ENCODE measurements around the gene ADGRB2.

Gene ADGRB2

DNA sequence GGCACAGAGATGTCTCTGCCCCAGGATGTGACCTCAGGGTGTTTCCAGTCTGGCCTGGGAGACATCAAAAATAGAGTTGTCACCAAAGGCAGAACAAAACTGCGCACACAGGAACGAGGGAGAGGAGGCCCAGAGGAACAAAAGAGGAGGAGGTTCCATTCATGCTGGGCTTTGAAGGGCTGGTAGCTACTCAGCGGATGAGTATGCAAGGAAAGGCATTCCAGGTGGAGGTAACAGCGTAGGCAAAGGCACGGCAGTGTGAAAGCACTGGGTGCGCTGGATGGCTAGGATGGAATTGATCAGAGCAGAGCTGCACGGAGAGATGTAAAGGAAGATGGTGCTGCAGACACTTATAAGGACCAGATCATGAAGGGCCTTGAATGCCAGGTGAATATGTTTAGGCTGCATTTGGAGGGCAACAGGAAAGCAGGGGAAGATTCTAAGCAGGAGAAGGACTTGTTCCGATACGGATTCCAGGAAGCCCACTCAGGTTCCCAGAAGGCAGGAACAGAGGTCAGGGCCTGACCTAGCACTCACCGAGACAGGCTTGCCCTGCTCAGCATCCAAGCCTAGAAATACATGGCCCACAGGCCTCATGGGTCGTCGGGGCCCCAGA, 66.7 kb downstream of the ADGRB2 start:
- no peak for DNase-seq (ENCODE audit: low read depth)
- TF ChIP-seq, protein P1, sequence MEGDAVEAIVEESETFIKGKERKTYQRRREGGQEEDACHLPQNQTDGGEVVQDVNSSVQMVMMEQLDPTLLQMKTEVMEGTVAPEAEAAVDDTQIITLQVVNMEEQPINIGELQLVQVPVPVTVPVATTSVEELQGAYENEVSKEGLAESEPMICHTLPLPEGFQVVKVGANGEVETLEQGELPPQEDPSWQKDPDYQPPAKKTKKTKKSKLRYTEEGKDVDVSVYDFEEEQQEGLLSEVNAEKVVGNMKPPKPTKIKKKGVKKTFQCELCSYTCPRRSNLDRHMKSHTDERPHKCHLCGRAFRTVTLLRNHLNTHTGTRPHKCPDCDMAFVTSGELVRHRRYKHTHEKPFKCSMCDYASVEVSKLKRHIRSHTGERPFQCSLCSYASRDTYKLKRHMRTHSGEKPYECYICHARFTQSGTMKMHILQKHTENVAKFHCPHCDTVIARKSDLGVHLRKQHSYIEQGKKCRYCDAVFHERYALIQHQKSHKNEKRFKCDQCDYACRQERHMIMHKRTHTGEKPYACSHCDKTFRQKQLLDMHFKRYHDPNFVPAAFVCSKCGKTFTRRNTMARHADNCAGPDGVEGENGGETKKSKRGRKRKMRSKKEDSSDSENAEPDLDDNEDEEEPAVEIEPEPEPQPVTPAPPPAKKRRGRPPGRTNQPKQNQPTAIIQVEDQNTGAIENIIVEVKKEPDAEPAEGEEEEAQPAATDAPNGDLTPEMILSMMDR (IDR thresholded peaks at IDR 0.05; ENCODE audit: low read length, missing control alignments) = no peak
- H3K4me3 ChIP-seq (replicated peaks; ENCODE audit: low read depth, low read length) = no peak overlapping the region

DNA sequence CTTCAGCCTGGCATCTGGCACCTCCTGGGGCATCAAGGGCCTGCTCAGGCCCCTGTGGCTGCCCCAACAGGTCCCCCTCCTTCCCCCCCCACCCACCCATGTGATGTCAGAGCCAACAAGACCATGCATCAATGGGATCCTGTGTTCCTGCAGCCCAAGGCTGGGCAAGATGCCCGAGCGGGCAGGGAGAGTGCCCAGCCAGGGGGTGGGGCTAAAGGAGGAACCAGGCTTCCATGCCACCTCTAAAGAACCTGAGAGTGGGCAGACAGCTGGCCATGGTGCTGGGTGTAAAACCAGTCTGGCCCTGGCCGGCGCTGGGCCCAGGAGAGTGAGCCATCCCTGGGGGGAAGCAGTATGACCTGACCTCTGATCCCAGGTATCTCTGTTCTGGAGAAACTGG, 67.9 kb downstream of the ADGRB2 start:
- TF ChIP-seq, protein P1 (IDR thresholded peaks at IDR 0.05; ENCODE audit: low read length, missing control alignments) = no peak
- H3K4me3 ChIP-seq (replicated peaks; ENCODE audit: low read depth, low read length) = no peak overlapping the region
- DNase-seq (ENCODE audit: low read depth) = no peak

DNA sequence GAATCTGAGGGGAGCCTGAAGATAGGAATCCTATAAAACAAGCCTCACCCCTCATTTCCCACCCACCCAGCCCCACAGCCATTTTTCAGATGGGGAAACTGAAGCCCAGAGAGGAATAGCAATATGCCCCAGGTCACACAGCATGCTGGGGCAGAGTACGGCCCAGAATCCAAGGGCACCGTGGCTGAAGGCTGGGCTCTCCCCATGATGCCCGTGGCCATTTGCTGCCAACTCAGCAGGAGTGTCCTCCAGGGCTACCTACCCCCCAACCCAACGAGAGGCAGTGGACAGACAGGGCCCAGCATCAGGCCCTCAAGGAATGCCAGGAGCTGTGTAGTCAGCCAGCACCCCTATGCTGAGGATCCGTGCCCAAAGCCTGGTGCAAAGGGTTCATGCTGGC, 68.8 kb downstream of the ADGRB2 start:
- TF ChIP-seq, protein P1 (IDR thresholded peaks at IDR 0.05; ENCODE audit: low read length, missing control alignments) = no peak
- DNase-seq (ENCODE audit: low read depth) = no peak
- H3K4me3 ChIP-seq (replicated peaks; ENCODE audit: low read depth, low read length) = no peak overlapping the region

DNA sequence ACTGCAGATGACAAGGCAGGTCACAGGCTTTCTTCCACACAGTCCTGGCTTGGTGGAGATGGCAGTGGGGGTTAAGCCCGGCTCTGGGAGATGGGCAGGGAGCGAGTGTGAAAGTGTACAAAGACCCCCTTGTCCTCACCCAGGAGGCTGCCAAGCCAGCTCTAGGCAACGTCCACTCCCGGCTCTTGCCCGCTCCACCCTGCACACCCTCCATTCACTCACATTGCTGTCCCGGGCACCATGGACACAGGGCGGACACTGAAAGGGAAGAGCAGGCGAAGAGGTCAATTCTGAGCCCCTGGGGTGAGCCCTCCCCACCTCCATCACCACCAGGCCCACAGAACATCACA, 69.2 kb downstream of the ADGRB2 start:
- TF ChIP-seq, protein P1 (IDR thresholded peaks at IDR 0.05; ENCODE audit: low read length, missing control alignments) = no peak
- H3K4me3 ChIP-seq (replicated peaks; ENCODE audit: low read depth, low read length) = no peak overlapping the region
- DNase-seq (ENCODE audit: low read depth) = no peak

DNA sequence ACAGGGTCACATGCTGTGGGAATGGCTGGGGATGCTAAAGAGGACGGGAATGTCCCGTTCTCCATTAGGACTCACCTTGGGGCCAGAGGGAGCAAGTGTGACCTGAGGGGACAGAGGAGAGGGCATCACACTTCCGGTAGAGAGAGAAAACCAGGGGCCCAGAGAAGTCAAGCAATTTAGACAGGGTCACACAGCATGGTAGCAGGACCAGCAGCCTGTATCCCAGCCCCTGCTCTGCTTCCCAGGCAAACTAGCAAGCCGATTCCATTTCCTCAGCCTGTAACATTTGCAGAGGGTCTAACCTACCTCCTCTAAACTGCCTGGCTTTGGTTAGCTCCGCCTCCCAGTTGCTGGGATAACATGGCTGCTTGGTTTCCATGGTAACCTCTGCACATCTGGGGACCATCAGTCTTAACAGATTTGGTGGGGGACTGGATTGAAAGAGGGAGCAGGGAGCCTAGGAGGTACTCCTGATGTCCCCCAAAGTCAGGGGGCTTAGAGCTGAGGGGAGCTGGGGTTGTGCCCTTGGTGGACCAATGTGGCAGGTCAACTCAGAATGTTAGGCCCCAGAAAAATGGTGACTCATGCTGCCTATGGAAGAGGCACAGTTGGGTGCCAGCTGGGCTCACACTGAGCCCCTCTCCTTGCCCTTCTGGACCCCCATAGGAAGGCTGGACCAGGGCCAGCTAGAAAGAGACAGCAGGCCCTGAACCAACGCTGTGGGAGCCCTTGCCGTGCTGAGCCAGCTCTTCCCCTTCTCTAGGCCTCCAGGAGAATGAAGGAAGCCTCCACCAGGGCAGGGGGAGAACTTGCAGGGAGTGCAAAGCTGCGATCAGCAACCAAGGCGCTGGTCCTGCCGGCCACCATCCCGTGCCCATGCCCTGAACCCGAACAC, 69.8 kb downstream of the ADGRB2 start:
- no peak overlapping the region for H3K4me3 ChIP-seq (replicated peaks; ENCODE audit: low read depth, low read length)
- TF ChIP-seq, protein P1 (IDR thresholded peaks at IDR 0.05; ENCODE audit: low read length, missing control alignments) = no peak
- DNase-seq (ENCODE audit: low read depth) = no peak

DNA sequence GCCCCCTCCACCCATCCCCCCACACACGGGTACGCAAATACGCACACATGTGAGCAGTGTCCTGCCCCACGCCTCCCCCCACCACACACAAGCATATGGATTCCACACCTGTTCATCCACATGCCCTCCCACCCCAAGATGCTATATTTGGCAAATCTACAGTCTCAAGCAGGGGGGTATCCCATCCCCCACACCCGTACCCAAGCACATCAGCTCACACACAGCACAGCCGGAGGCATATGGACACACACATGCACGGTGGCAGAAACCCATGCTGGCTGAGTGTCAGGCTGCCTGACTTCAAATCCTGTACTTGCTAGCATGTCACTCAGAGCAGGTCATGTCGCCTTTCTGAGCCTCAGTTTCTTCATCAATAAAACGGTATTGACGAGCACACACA, 70.9 kb downstream of the ADGRB2 start:
- no peak for DNase-seq (ENCODE audit: low read depth)
- TF ChIP-seq, protein P1 (IDR thresholded peaks at IDR 0.05; ENCODE audit: low read length, missing control alignments) = no peak
- no peak overlapping the region for H3K4me3 ChIP-seq (replicated peaks; ENCODE audit: low read depth, low read length)

Measured in fibroblast of pulmonary artery (primary cell).